RPMI7951 (cell line): Measurements from ENCODE around the gene TNFSF4. TPM values are rescaled to one million over a fixed set of nuclear protein-coding genes. Genes with fewer than 3 reads are reported as not detected.
"Not testable (repeated sequence)": the region's sequence is repeated elsewhere in the genome, so short reads cannot be mapped to it uniquely, and the experiment has no call there.

ENCODE experiments used
- DNase-seq: peaks from one replicate; pipeline ENCODE4 v3.0.0-alpha.2; 2012; ENCODE audit warnings: low read depth
- total RNA-seq: library from RNA; depleted of rRNA; stranded (reverse); fragments of >200 nt; shearing (Covaris generic); gene quantifications from 2 replicates; pipeline ENCODE4 v1.2.3, GENCODE V29; 2014; rRNA removed

Gene TNFSF4
- 1.2 and 1.3 TPM in 2 replicates for total RNA-seq

GRCh38 chr1:173206816-173207568 lies at the start of gene TNFSF4:
Gene TNFSF4, minus strand, starts transcription at chr1:173207331. Its CDS starts 155 bp downstream, at chr1:173207176.
- DNase-seq: no peak

- peak; percentile 57 for DNase-seq
Measured at GRCh38 chr1:173255214-173255813, 48.2 kb upstream of the TNFSF4 start.

GRCh38 chr1:173253046-173253445 lies 45.9 kb upstream of the TNFSF4 start:
- DNase-seq: peak; percentile 64

- peak; percentile 31 for DNase-seq
Measured at GRCh38 chr1:173249349-173249748, 42.2 kb upstream of the TNFSF4 start.

GRCh38 chr1:173248247-173248940 lies 41.3 kb upstream of the TNFSF4 start:
- no peak for DNase-seq

- DNase-seq: no peak
Measured at GRCh38 chr1:173245892-173246291, 38.8 kb upstream of the TNFSF4 start.

- DNase-seq: no peak
Measured at GRCh38 chr1:173243300-173243699, 36.2 kb upstream of the TNFSF4 start.

GRCh38 chr1:173241528-173242347 lies 34.6 kb upstream of the TNFSF4 start:
- no peak for DNase-seq

GRCh38 chr1:173240609-173241008 lies 33.5 kb upstream of the TNFSF4 start:
- no peak for DNase-seq

- DNase-seq: no peak
Measured at GRCh38 chr1:173239058-173239457, 31.9 kb upstream of the TNFSF4 start.

GRCh38 chr1:173234899-173235298 lies 27.8 kb upstream of the TNFSF4 start:
- DNase-seq: no peak

GRCh38 chr1:173234434-173234833 lies 27.3 kb upstream of the TNFSF4 start:
- DNase-seq: not testable (repeated sequence)

- DNase-seq: not testable (repeated sequence)
Measured at GRCh38 chr1:173229031-173229430, 21.9 kb upstream of the TNFSF4 start.

- DNase-seq: no peak
Measured at GRCh38 chr1:173224949-173225348, 17.8 kb upstream of the TNFSF4 start.

- DNase-seq: no peak
Measured at GRCh38 chr1:173224280-173224892, 17.3 kb upstream of the TNFSF4 start.

GRCh38 chr1:173223031-173223380 lies 15.9 kb upstream of the TNFSF4 start:
- no peak for DNase-seq

GRCh38 chr1:173222149-173223030 lies 15.3 kb upstream of the TNFSF4 start:
- no peak for DNase-seq

GRCh38 chr1:173220157-173220556 lies 13.0 kb upstream of the TNFSF4 start:
- DNase-seq: no peak

- DNase-seq: no peak
Measured at GRCh38 chr1:173213665-173214064, 6.5 kb upstream of the TNFSF4 start.

- DNase-seq: no peak
Measured at GRCh38 chr1:173212952-173213491, 5.9 kb upstream of the TNFSF4 start.
